CD14-positive monocyte (primary cell): ENCODE measurements around the gene SGMS1. TPM values are rescaled to one million over a fixed set of nuclear protein-coding genes. Genes with fewer than 3 reads are reported as not detected.
A peak's percentile ranks its signal among the peaks of the same experiment; 100 is the strongest.
"Not testable (repeated sequence)": the region's sequence is repeated elsewhere in the genome, so short reads cannot be mapped to it uniquely, and the experiment has no call there.

Source experiments
- DNase-seq, 3 donors: peaks; one replicate each; pipeline ENCODE4 v3.0.0-alpha.2; 2011 to 2022
- H2AFZ ChIP-seq: 2 replicates; pipeline ENCODE4 v1.6.0; 2012; ENCODE audit warnings: mild to moderate bottlenecking, low read depth, low read length, inconsistent platforms; ENCODE audit not compliant: insufficient read depth, poor library complexity, severe bottlenecking
- H3K27ac ChIP-seq, 2 donors: 1 replicate in 1 of 2; 2 replicates in 1 of 2; pipeline ENCODE4 v1.5.1; 2012 to 2013; ENCODE audit warnings: low read length in 2 of 2, control low read depth in 1 of 2, inconsistent platforms in 1 of 2, low read depth in 1 of 2, mild to moderate bottlenecking in 1 of 2
- H3K27me3 ChIP-seq, 2 donors: one replicate each; pipeline versions ENCODE4 v1.6.0 to v1.6.1; 2011 to 2013; ENCODE audit warnings: low read length in 2 of 2; ENCODE audit not compliant: control insufficient read depth in 2 of 2, insufficient read depth in 2 of 2
- H3K36me3 ChIP-seq, 2 donors: replicated peaks in 1 of 2; 1 replicate in 1 of 2; 2 replicates in 1 of 2; pipeline versions ENCODE4 v1.5.1 to v1.6.1; 2012 to 2013; ENCODE audit warnings: low read length in 2 of 2, control low read depth in 1 of 2, inconsistent platforms in 1 of 2, mild to moderate bottlenecking in 1 of 2; ENCODE audit not compliant: insufficient read depth in 2 of 2, control insufficient read depth in 1 of 2
- H3K4me1 ChIP-seq, 2 donors: 1 replicate in 1 of 2; 2 replicates in 1 of 2; pipeline versions ENCODE4 v1.5.1 to v1.6.1; 2012 to 2013; ENCODE audit warnings: low read length in 2 of 2, control low read depth in 1 of 2, inconsistent platforms in 1 of 2, mild to moderate bottlenecking in 1 of 2, moderate library complexity in 1 of 2; ENCODE audit not compliant: insufficient read depth in 2 of 2, control insufficient read depth in 1 of 2
- H3K4me2 ChIP-seq: replicated peaks from 2 replicates; pipeline ENCODE3; 2012; ENCODE audit warnings: low read length, moderate library complexity, mild to moderate bottlenecking; ENCODE audit not compliant: poor library complexity, severe bottlenecking; ENCODE audit errors: extremely low read depth
- H3K4me3 ChIP-seq, 3 experiments: fragments of 200-600 bp in 1 of 3; sonication (generic) in 1 of 3; replicated peaks in 1 of 3; 1 replicate in 2 of 3; 2 replicates in 1 of 3; pipeline ENCODE4 v1.5.1; 2011 to 2013; ENCODE audit warnings: low read length in 3 of 3, mild to moderate bottlenecking in 3 of 3, control low read depth in 2 of 3, low read depth in 2 of 3, inconsistent platforms in 1 of 3, moderate library complexity in 1 of 3
- H3K79me2 ChIP-seq: 2 replicates; pipeline ENCODE4 v1.6.0; 2012; ENCODE audit warnings: mild to moderate bottlenecking, control low read depth, inconsistent platforms, low read length, moderate library complexity; ENCODE audit not compliant: insufficient read depth
- H3K9ac ChIP-seq: 2 replicates; pipeline ENCODE4 v1.6.0; 2017; ENCODE audit warnings: low read length, mild to moderate bottlenecking; ENCODE audit not compliant: insufficient read depth, poor library complexity, severe bottlenecking
- H3K9me3 ChIP-seq, 2 donors: replicated peaks in 1 of 2; 1 replicate in 1 of 2; 2 replicates in 1 of 2; pipeline versions ENCODE4 v1.5.1 to v1.6.1; 2012 to 2013; ENCODE audit warnings: low read length in 2 of 2, control low read depth in 1 of 2; ENCODE audit not compliant: control insufficient read depth in 1 of 2, insufficient read depth in 1 of 2
- H4K20me1 ChIP-seq: 2 replicates; pipeline ENCODE4 v1.6.0; 2012; ENCODE audit warnings: mild to moderate bottlenecking, low read length, control low read depth, moderate library complexity; ENCODE audit not compliant: insufficient read depth
- H3K27ac Mint-ChIP-seq, 7 donors: one replicate each; pipeline ENCODE4 v1.8.0; 2020; ENCODE audit warnings: mild to moderate bottlenecking in 7 of 7, mixed read lengths in 7 of 7, moderate library complexity in 6 of 7, inconsistent platforms in 2 of 7
- H3K27me3 Mint-ChIP-seq, 3 donors: one replicate each; pipeline ENCODE4 v1.8.0; 2021 to 2022; ENCODE audit warnings: low read depth in 3 of 3, mild to moderate bottlenecking in 3 of 3, mixed read lengths in 3 of 3, moderate library complexity in 3 of 3, inconsistent platforms in 1 of 3
- H3K36me3 Mint-ChIP-seq, 2 donors: one replicate each; pipeline ENCODE4 v1.8.0; 2020; ENCODE audit warnings: mixed read lengths in 2 of 2, inconsistent platforms in 1 of 2, mild to moderate bottlenecking in 1 of 2
- H3K4me1 Mint-ChIP-seq: one replicate; pipeline ENCODE4 v1.8.0; 2020; ENCODE audit warnings: mild to moderate bottlenecking, mixed read lengths
- H3K4me3 Mint-ChIP-seq, 2 donors: one replicate each; pipeline ENCODE4 v1.8.0; 2020; ENCODE audit warnings: mild to moderate bottlenecking in 2 of 2, mixed read lengths in 2 of 2, moderate library complexity in 1 of 2
- H3K9me3 Mint-ChIP-seq, 7 donors: one replicate each; pipeline ENCODE4 v1.8.0; 2020 to 2022; ENCODE audit warnings: mixed read lengths in 7 of 7, mild to moderate bottlenecking in 6 of 7, moderate library complexity in 6 of 7, inconsistent platforms in 2 of 7
- CTCF ChIP-seq: fragments of 200-600 bp; IDR thresholded peaks from one replicate; pipeline ENCODE4 v1.8.0; 2022; ENCODE audit warnings: antibody characterized with exemption, mild to moderate bottlenecking
- whole genome bisulfite sequencing: methylation state at CpG from one replicate; pipeline ENCODE4 v1.1.5; 2013; ENCODE audit warnings: missing lambda C conversion rate; ENCODE audit not compliant: insufficient coverage; 5-methylcytosine and 5-hydroxymethylcytosine counted together
- intact Hi-C, 2 donors: fragments of 100-400 bp; cut with micrococcal nuclease; formaldehyde crosslinking; loops; one replicate each; pipeline versions ENCODE4 v1.15.0 to v1.15.1; 2023
- polyA plus RNA-seq, 3 donors: library from polyadenylated mRNA; depleted of rRNA in 1 of 3; unstranded in 2 of 3; stranded (reverse) in 1 of 3; fragments of 300-500 nt in 2 of 3; fragments of >200 nt in 1 of 3; fragmentation: Illumina TruSeq in 2 of 3; gene quantifications; 1 replicate in 2 of 3; 2 replicates in 1 of 3; pipeline ENCODE4 v1.2.3, GENCODE V29; 2012 to 2021

Gene SGMS1
- polyA plus RNA-seq, 3 donors = 19.5 to 20.6 (median 20.4) TPM

GRCh38 chr10:50431133-50431532 lies 192.6 kb downstream of the SGMS1 start:
- Histone ChIP-seq H3K79me2 (no peaks in the 10 kb centered on the region), H3K36me3 (no peaks in the 10 kb centered on the region), H3K9me3 (no peaks in the 10 kb centered on the region), H3K9ac (peak overlapping the region; percentile 13), H3K4me1 (peaks cover 21 to 27% of the 10 kb centered on the region in 2 donors), H3K27me3 (no peaks in the 10 kb centered on the region), H4K20me1 (no peaks in the 10 kb centered on the region), H3K4me3 (peak overlapping the region in 1 of 3 experiments; percentile 55), H3K27ac (peak overlapping the region in 1 of 2 donors; percentile 81), H2AFZ (no peak overlapping the region), H3K4me2 (peak overlapping the region; percentile 47)
- Mint-ChIP-seq H3K27ac (peak overlapping the region; percentile 82 to 94 (median 88)), H3K27me3 (peaks cover 0 to 5% (median 0%) of the 10 kb centered on the region in 3 donors), H3K9me3 (no peaks in the 10 kb centered on the region), H3K4me1 (peaks cover 27% of the 10 kb centered on the region), H3K4me3 (peak overlapping the region; percentile 32 to 78), H3K36me3 (peaks cover 8 to 15% of the 10 kb centered on the region in 2 donors)
- intact Hi-C loops = no loop called here
- peak; percentile 52 to 79 (median 75) for DNase-seq
- no peak for TF ChIP-seq CTCF
- no CpG with 5 or more reads among the region's 4 CpGs for WGBS

- WGBS = no CpG with 5 or more reads among the region's 1 CpG
- Mint-ChIP-seq H3K4me3 (no peak overlapping the region), H3K27me3 (peaks cover 0 to 2% (median 0%) of the 10 kb centered on the region in 3 donors), H3K4me1 (peaks cover 44% of the 10 kb centered on the region), H3K9me3 (peaks cover 0 to 3% (median 0%) of the 10 kb centered on the region in 7 donors), H3K36me3 (peaks cover 0 to 8% of the 10 kb centered on the region in 2 donors), H3K27ac (peak overlapping the region in 1 of 7 donors; percentile 19)
- Histone ChIP-seq H3K27me3 (no peaks in the 10 kb centered on the region), H3K4me3 (no peak overlapping the region), H3K9me3 (no peaks in the 10 kb centered on the region), H3K36me3 (no peaks in the 10 kb centered on the region), H3K79me2 (no peaks in the 10 kb centered on the region), H3K4me2 (no peak overlapping the region), H2AFZ (no peak overlapping the region), H3K27ac (no peak overlapping the region), H3K4me1 (peaks cover 34 to 36% of the 10 kb centered on the region in 2 donors), H3K9ac (no peak overlapping the region), H4K20me1 (no peaks in the 10 kb centered on the region)
- no peak for DNase-seq
- no peak for TF ChIP-seq CTCF
- intact Hi-C loops = loop anchor here in 1 of 2 donors (10.0 kb wide), 1 partner anchor 52 kb away; no protein-coding TSS in a partner anchor
These were observed 197.3 kb downstream of the SGMS1 start for GRCh38 chr10:50426485-50426884.

GRCh38 chr10:50425215-50425614 lies 198.5 kb downstream of the SGMS1 start:
- H3K9me3 ChIP-seq, H2AFZ ChIP-seq, H3K27me3 ChIP-seq, H4K20me1 ChIP-seq, H3K79me2 ChIP-seq, H3K4me2 ChIP-seq, DNase-seq, H3K9ac ChIP-seq, H3K27me3 Mint-ChIP-seq, H3K4me3 ChIP-seq, H3K27ac Mint-ChIP-seq, H3K27ac ChIP-seq, H3K36me3 Mint-ChIP-seq, H3K36me3 ChIP-seq, H3K9me3 Mint-ChIP-seq, H3K4me3 Mint-ChIP-seq: not testable (repeated sequence)
- H3K4me1 ChIP-seq = peaks cover 33 to 36% of the 10 kb centered on the region in 2 donors
- H3K4me1 Mint-ChIP-seq = peaks cover 45% of the 10 kb centered on the region
- intact Hi-C loops = loop anchor here in 1 of 2 donors (10.0 kb wide), 1 partner anchor 50 kb away; no protein-coding TSS in a partner anchor
- WGBS = no CpG with 5 or more reads among the region's 1 CpG
